Gastrocnemius medialis (tissue), 4 donors: Measurements from ENCODE around the gene MYO1F. TPM values are rescaled to one million over a fixed set of nuclear protein-coding genes. Genes with fewer than 3 reads are reported as not detected.

Experiments
- ATAC-seq, 2 donors: fragments of 150-250 bp; one replicate each; pipeline ENCODE4 v1.9.1; 2016
- DNase-seq, 2 donors: peaks; one replicate each; pipeline ENCODE4 v3.0.0-alpha.2; 2019
- H3K27ac ChIP-seq, 4 donors: fragments of 200-600 bp; sonication (generic); 1 replicate in 1 of 4; 2 replicates in 3 of 4; pipeline ENCODE4 v1.5.1; 2016 to 2018; ENCODE audit warnings: mild to moderate bottlenecking in 2 of 4, moderate library complexity in 1 of 4
- H3K27me3 ChIP-seq, 3 donors: fragments of 200-600 bp; sonication (generic) in 2 of 3; 1 replicate in 1 of 3; 2 replicates in 2 of 3; pipeline versions ENCODE4 v1.5.1 to v1.6.0; 2016 to 2019; ENCODE audit warnings: mild to moderate bottlenecking in 1 of 3, moderate library complexity in 1 of 3
- H3K36me3 ChIP-seq, 2 donors: fragments of 200-600 bp; sonication (generic) in 1 of 2; one replicate each; pipeline ENCODE4 v1.5.1; 2017 to 2018
- H3K4me1 ChIP-seq, 2 donors: fragments of 200-600 bp; sonication (generic) in 1 of 2; one replicate each; pipeline ENCODE4 v1.5.1; 2016 to 2017; ENCODE audit warnings: mild to moderate bottlenecking in 2 of 2
- H3K4me3 ChIP-seq, 4 donors: fragments of 200-600 bp; sonication (generic) in 3 of 4; 1 replicate in 1 of 4; 2 replicates in 3 of 4; pipeline ENCODE4 v1.5.1; 2016 to 2019; ENCODE audit warnings: mild to moderate bottlenecking in 2 of 4
- H3K9me3 ChIP-seq, 3 donors: fragments of 200-600 bp; sonication (generic) in 2 of 3; 1 replicate in 1 of 3; 2 replicates in 2 of 3; pipeline ENCODE4 v1.5.1; 2016 to 2019
- CTCF ChIP-seq, 5 experiments: fragments of 450-650 bp in 3 of 5; fragments of 200-600 bp in 2 of 5; sonication (generic) in 2 of 5; IDR thresholded peaks in 4 of 5; conservative IDR thresholded peaks in 1 of 5; 1 replicate in 4 of 5; 2 replicates in 1 of 5; pipeline ENCODE4 v1.5.1; 2016 to 2019; ENCODE audit warnings: antibody characterized with exemption in 5 of 5, mild to moderate bottlenecking in 3 of 5, moderate library complexity in 3 of 5
- POLR2A ChIP-seq, 2 donors: fragments of 450-650 bp; IDR thresholded peaks; one replicate each; pipeline ENCODE4 v1.6.1; 2017; ENCODE audit warnings: antibody characterized with exemption in 2 of 2, mild to moderate bottlenecking in 2 of 2, moderate library complexity in 2 of 2
- in situ Hi-C, 4 donors: fragments of 200-750 bp; cut with MboI; loops; one replicate each; pipeline versions ENCODE4 v1.15.0 to v1.8.0; 2017; ENCODE audit warnings: low sequenced_read_pairs in 4 of 4
- intact Hi-C: fragments of 100-400 bp; cut with DNase I; formaldehyde crosslinking; loops from one replicate; pipeline ENCODE4 v1.15.1; 2023; ENCODE audit warnings: low total_unique reads
- total RNA-seq, 4 donors: library from RNA; depleted of rRNA; stranded (reverse); fragments of >200 nt; gene quantifications; one replicate each; pipeline versions ENCODE4 v1.1.0 to v1.2.3, GENCODE V29; 2016

The MYO1F gene
- total RNA-seq, 4 donors from 2014 or later = 0.24 to 4.0 (median 1.8) TPM

- intact Hi-C loops (loop anchor here (5.0 to 10.0 kb wide), 2 partner anchors 203 to 606 kb away; partner anchors contain the start of genes CD320 and MAP2K7), in situ Hi-C loops (no loop called here)
- no peaks in the 10 kb centered on the region for H3K36me3 ChIP-seq
Observed at GRCh38 chr19:8510589-8511115, 66.6 kb downstream of the MYO1F start.

GRCh38 chr19:8506402-8506957, 70.8 kb downstream of the MYO1F start:
- intact Hi-C loops = loop anchor here (1.0 to 2.0 kb wide), 3 partner anchors 50 to 152 kb away; partner anchors contain the start of gene MARCHF2
- DNase-seq (no peak), ATAC-seq (peak; percentile 43 to 51)
- Histone ChIP-seq H3K9me3 (no peaks in the 10 kb centered on the region), H3K4me1 (peaks cover 5 to 11% of the 10 kb centered on the region in 2 donors), H3K27ac (peak overlapping the region; percentile 71 to 80 (median 72)), H3K36me3 (no peaks in the 10 kb centered on the region), H3K27me3 (no peaks in the 10 kb centered on the region), H3K4me3 (peak overlapping the region; percentile 55 to 71 (median 68))
- in situ Hi-C loops = loop anchor here (5.0 to 10.0 kb wide), 4 partner anchors 89 to 152 kb away; partner anchors contain the start of gene MARCHF2 (in 3 of the 4)
- TF ChIP-seq POLR2A (IDR thresholded peaks at IDR 0.05) (no peak), CTCF (IDR thresholded peaks at IDR 0.05 in 4 of 5, conservative IDR thresholded peaks at IDR 0.05 in 1 of 5) (peak in 1 of 5 experiments; percentile 32)

More at GRCh38 chr19:8510589-8511115, 66.6 kb downstream of the MYO1F start:
- ATAC-seq (no peak), DNase-seq (no peak)
- no peak overlapping the region for H3K27ac ChIP-seq
- H3K4me3 ChIP-seq = no peak overlapping the region
- H3K27me3 ChIP-seq = no peaks in the 10 kb centered on the region
- TF ChIP-seq POLR2A (IDR thresholded peaks at IDR 0.05) = no peak
- TF ChIP-seq CTCF (IDR thresholded peaks at IDR 0.05 in 4 of 5, conservative IDR thresholded peaks at IDR 0.05 in 1 of 5) = no peak
- no peaks in the 10 kb centered on the region for H3K9me3 ChIP-seq
- H3K4me1 ChIP-seq = peaks cover 15 to 24% of the 10 kb centered on the region in 2 donors

GRCh38 chr19:8505680-8506401, 71.4 kb downstream of the MYO1F start:
- Histone ChIP-seq H3K4me1 (peaks cover 5 to 11% of the 10 kb centered on the region in 2 donors), H3K36me3 (no peaks in the 10 kb centered on the region), H3K4me3 (peak overlapping the region; percentile 55 to 71 (median 68)), H3K27ac (peak overlapping the region; percentile 71 to 80 (median 72)), H3K9me3 (no peaks in the 10 kb centered on the region), H3K27me3 (no peaks in the 10 kb centered on the region)
- peak; percentile 90 to 91 for ATAC-seq
- in situ Hi-C loops (loop anchor here (5.0 to 10.0 kb wide), 4 partner anchors 89 to 151 kb away; partner anchors contain the start of gene MARCHF2 (in 3 of the 4)), intact Hi-C loops (loop anchor here (1.0 to 2.0 kb wide), 3 partner anchors 49 to 152 kb away; partner anchors contain the start of gene MARCHF2)
- peak; percentile 61 to 88 for DNase-seq
- TF ChIP-seq CTCF (IDR thresholded peaks at IDR 0.05 in 4 of 5, conservative IDR thresholded peaks at IDR 0.05 in 1 of 5) (peak; percentile 77 to 93 (median 91)), POLR2A (IDR thresholded peaks at IDR 0.05) (peak; percentile 31 to 48)

GRCh38 chr19:8504919-8505318, 72.3 kb downstream of the MYO1F start:
- Histone ChIP-seq H3K9me3 (no peaks in the 10 kb centered on the region), H3K36me3 (no peaks in the 10 kb centered on the region), H3K4me3 (no peak overlapping the region), H3K27me3 (no peaks in the 10 kb centered on the region), H3K27ac (no peak overlapping the region), H3K4me1 (peaks cover 5 to 11% of the 10 kb centered on the region in 2 donors)
- TF ChIP-seq CTCF (IDR thresholded peaks at IDR 0.05 in 4 of 5, conservative IDR thresholded peaks at IDR 0.05 in 1 of 5) = no peak
- TF ChIP-seq POLR2A (IDR thresholded peaks at IDR 0.05) = no peak
- ATAC-seq (no peak), DNase-seq (no peak)
- in situ Hi-C loops (loop anchor here (5.0 to 10.0 kb wide), 4 partner anchors 88 to 150 kb away; partner anchors contain the start of gene MARCHF2 (in 3 of the 4)), intact Hi-C loops (no loop called here)
